Coronary artery (tissue), 2 donors: ENCODE data around the gene CCSER1.
"Not testable (repeated sequence)": the region's sequence is repeated elsewhere in the genome, so short reads cannot be mapped to it uniquely, and the experiment has no call there.

Source experiments
- DNase-seq: peaks from one replicate; pipeline ENCODE4 v3.0.0-alpha.2; 2017; ENCODE audit warnings: low spot score
- H3K27ac ChIP-seq, 2 donors: fragments of 200-600 bp; sonication (generic); one replicate each; pipeline ENCODE4 v1.5.1; 2016 to 2019
- H3K4me3 ChIP-seq: fragments of 200-600 bp; sonication (generic); 2 replicates; pipeline ENCODE4 v1.5.1; 2016; ENCODE audit warnings: mild to moderate bottlenecking, moderate library complexity
- TF ChIP-seq, protein P1 (sequence below): fragments of 200-600 bp; sonication (generic); IDR thresholded peaks from one replicate; pipeline ENCODE4 v1.5.1; 2019; ENCODE audit warnings: antibody characterized with exemption

The CCSER1 gene

GRCh38 chr4:90349636-90350035 is 222.4 kb downstream of the CCSER1 start:
- TF ChIP-seq, protein P1, sequence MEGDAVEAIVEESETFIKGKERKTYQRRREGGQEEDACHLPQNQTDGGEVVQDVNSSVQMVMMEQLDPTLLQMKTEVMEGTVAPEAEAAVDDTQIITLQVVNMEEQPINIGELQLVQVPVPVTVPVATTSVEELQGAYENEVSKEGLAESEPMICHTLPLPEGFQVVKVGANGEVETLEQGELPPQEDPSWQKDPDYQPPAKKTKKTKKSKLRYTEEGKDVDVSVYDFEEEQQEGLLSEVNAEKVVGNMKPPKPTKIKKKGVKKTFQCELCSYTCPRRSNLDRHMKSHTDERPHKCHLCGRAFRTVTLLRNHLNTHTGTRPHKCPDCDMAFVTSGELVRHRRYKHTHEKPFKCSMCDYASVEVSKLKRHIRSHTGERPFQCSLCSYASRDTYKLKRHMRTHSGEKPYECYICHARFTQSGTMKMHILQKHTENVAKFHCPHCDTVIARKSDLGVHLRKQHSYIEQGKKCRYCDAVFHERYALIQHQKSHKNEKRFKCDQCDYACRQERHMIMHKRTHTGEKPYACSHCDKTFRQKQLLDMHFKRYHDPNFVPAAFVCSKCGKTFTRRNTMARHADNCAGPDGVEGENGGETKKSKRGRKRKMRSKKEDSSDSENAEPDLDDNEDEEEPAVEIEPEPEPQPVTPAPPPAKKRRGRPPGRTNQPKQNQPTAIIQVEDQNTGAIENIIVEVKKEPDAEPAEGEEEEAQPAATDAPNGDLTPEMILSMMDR = no peak
- no peak overlapping the region for H3K27ac ChIP-seq
- H3K4me3 ChIP-seq = no peak overlapping the region
- no peak for DNase-seq

DNA sequence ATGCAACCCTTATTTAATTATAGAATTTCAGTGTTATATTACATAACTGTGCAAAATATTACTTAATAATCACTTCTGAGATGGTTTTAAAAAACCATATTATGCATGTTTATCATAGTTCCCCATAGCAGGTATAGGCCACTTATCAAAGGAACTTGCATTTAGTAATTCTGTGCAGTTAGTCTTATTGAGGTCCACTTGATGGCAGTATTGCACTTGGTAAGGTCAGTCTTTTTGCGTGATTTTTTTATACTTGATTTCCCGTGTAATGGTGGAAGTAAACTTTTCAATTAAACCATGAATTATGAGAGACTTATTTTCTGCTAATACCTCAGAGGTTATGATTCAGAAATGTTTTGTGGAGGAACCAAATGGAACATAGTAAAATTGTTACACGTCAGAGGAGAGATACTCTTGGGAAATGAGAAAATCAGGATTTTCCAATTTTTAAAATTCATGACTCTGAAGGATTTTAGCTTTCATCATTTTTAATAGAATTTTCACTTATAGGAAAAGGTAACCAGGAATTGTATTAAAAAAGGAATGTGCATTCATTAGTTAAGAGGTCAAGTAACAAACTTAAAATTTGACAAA is 230.0 kb downstream of the CCSER1 start:
- DNase-seq = no peak
- Histone ChIP-seq H3K4me3 (no peak overlapping the region), H3K27ac (no peak overlapping the region)
- TF ChIP-seq, protein P1 = no peak

DNA sequence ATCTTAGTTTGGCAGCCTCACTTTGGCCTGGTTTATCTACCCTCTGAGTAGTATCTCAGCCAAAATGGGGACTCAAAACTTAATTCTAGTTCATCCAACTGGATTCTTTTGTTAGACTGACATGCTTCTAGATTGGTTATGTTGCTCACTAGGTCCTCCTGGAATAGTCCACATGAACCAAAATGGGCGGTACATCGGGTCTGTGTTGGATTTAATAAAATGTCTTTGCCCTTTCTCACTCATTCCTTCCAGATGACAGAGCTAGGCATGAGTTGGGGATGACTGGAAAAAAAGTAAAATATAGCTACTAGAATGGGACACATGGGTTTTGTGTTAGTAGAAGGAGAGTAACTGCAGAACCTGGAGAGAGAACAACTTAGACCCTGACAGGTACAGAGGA is 247.9 kb downstream of the CCSER1 start:
- TF ChIP-seq, protein P1 = no peak
- no peak for DNase-seq
- Histone ChIP-seq H3K4me3 (no peak overlapping the region), H3K27ac (no peak overlapping the region)

- Histone ChIP-seq H3K4me3 (no peak overlapping the region), H3K27ac (no peak overlapping the region)
- no peak for DNase-seq
- TF ChIP-seq, protein P1 = no peak
Measured at GRCh38 chr4:90393215-90393614, 266.0 kb downstream of the CCSER1 start.

GRCh38 chr4:90403781-90404180 is 276.6 kb downstream of the CCSER1 start:
- no peak overlapping the region for H3K27ac ChIP-seq
- TF ChIP-seq, protein P1 = no peak
- H3K4me3 ChIP-seq = no peak overlapping the region
- DNase-seq = no peak

DNA sequence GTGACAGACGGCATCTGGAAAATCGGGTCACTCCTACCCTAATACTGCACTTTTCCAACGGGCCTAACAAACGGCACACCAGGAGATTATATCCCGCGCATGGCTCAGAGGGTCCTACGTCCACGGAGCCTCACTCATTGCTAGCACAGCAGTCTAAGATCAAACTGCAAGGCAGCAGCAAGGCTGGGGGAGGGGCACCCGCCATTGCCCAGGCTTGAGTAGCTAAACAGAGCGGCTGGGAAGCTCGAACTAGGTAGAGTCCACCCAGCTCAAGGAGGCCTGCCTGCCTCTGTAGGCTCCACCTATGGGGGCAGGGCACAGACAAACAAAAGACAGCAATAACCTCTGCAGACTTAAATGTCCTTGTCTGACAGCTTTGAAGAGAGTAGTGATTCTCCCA is 280.7 kb downstream of the CCSER1 start:
- H3K4me3 ChIP-seq, DNase-seq, H3K27ac ChIP-seq: not testable (repeated sequence)

GRCh38 chr4:90412786-90413185 is 285.6 kb downstream of the CCSER1 start:
- not testable (repeated sequence) for DNase-seq, H3K4me3 ChIP-seq, H3K27ac ChIP-seq

DNA sequence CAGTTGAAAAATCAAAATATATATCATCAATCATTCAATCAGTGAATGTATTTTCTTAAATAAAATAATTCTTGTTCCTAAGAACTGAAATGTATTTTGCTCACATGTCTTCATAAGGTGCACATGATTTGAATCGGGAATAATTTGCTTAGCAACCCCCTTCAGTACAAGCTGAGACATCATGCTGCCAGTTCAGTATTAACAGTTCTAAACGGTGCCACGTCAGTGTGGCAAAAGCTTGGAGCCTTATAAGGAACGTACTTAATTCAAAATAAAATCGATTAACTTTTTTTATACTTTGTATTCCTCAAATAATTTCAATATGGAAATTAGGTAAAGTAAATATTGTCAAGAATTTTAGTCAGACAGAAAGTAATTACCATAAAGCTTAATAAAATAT is 287.9 kb downstream of the CCSER1 start:
- TF ChIP-seq, protein P1 = no peak
- no peak overlapping the region for H3K4me3 ChIP-seq
- no peak overlapping the region for H3K27ac ChIP-seq
- DNase-seq = no peak
